ENCODE results near the gene TRIM22.

TRIM22 gene

GRCh38 chr11:5737091-5737490 is 47.5 kb downstream of the TRIM22 start:
- Histone ChIP-seq H3K9me3 (ENCODE audit: control insufficient read depth, low read length) (no peaks in the 10 kb centered on the region), H3K36me3 (ENCODE audit: control insufficient read depth, insufficient read depth, low read length) (no peaks in the 10 kb centered on the region), H3K4me1 (ENCODE audit: control insufficient read depth, insufficient read depth, low read length, poor library complexity, severe bottlenecking) (no peaks in the 10 kb centered on the region), H3K27me3 (replicated peaks; ENCODE audit: control insufficient read depth, insufficient read depth, low read length, poor library complexity, severe bottlenecking) (no peaks in the 10 kb centered on the region), H3K27ac (ENCODE audit: insufficient read depth, low read length, poor library complexity, severe bottlenecking) (no peak overlapping the region), H3K4me3 (ENCODE audit: insufficient read depth, low read depth, low read length, poor library complexity, severe bottlenecking) (no peak overlapping the region)
- DNase-seq, result no peak

DNA sequence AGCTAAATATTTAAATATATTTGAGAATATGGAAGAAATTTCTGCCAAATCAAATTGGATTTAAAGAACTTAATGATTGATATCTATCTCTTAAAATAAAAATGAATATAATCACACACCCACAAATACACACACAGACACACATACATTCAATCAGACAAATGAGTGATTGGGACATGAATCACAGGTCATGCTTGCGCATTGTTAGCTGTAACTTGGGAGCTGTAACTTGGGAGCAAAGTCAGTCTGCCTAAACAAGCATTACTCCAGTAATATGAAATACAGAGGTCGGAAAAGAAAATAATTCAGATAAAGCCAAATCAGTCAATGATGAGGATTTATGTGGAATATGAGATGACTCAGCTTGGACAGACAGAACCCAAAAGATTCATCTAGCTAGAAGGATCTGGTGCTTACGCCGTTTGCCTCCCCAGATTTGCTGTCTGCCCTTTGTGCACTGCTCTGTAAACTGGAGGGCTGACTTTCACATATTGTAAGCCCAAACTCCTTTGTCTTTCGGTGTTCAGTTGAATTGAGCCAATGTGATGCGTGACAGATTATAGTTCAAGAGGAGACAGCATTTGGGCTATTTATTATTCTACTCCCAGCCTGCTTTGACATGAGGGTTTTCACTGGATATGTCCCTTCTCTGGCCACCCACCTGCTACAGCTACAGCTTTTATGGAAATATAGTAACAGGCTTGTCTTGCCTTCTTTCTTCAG is 48.2 kb downstream of the TRIM22 start:
- Histone ChIP-seq H3K36me3 (ENCODE audit: control insufficient read depth, insufficient read depth, low read length) (no peaks in the 10 kb centered on the region), H3K4me1 (ENCODE audit: control insufficient read depth, insufficient read depth, low read length, poor library complexity, severe bottlenecking) (no peaks in the 10 kb centered on the region), H3K27me3 (replicated peaks; ENCODE audit: control insufficient read depth, insufficient read depth, low read length, poor library complexity, severe bottlenecking) (no peaks in the 10 kb centered on the region), H3K27ac (ENCODE audit: insufficient read depth, low read length, poor library complexity, severe bottlenecking) (no peak overlapping the region), H3K9me3 (ENCODE audit: control insufficient read depth, low read length) (no peaks in the 10 kb centered on the region), H3K4me3 (ENCODE audit: insufficient read depth, low read depth, low read length, poor library complexity, severe bottlenecking) (no peak overlapping the region)
- DNase-seq, result no peak

GRCh38 chr11:5738431-5738830 is 48.8 kb downstream of the TRIM22 start:
- Histone ChIP-seq H3K4me3 (ENCODE audit: insufficient read depth, low read depth, low read length, poor library complexity, severe bottlenecking) (no peak overlapping the region), H3K9me3 (ENCODE audit: control insufficient read depth, low read length) (no peaks in the 10 kb centered on the region), H3K27ac (ENCODE audit: insufficient read depth, low read length, poor library complexity, severe bottlenecking) (no peak overlapping the region), H3K4me1 (ENCODE audit: control insufficient read depth, insufficient read depth, low read length, poor library complexity, severe bottlenecking) (no peaks in the 10 kb centered on the region), H3K27me3 (replicated peaks; ENCODE audit: control insufficient read depth, insufficient read depth, low read length, poor library complexity, severe bottlenecking) (no peaks in the 10 kb centered on the region), H3K36me3 (ENCODE audit: control insufficient read depth, insufficient read depth, low read length) (no peaks in the 10 kb centered on the region)
- no peak for DNase-seq

DNA sequence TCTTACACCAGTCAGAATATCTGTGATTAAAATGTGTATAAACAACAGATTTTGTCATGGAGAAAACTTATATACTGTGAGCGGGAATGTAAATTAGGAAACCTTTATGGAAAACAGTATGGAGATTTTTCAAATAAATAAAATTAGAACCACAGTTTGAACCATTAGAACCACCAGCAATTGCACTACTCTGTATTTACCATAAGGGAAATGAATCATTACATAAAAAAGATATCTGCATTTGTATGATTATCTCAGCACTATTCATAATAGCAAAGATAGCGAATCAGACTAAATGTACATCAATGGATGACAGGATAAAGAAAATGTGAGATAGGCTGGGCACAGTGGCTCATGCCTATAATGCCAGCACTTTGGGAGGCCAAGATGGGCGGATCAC is 57.0 kb downstream of the TRIM22 start:
- DNase-seq, result no peak
- H3K4me3 ChIP-seq (ENCODE audit: insufficient read depth, low read depth, low read length, poor library complexity, severe bottlenecking), result no peak overlapping the region

GRCh38 chr11:5749836-5750235 is 60.2 kb downstream of the TRIM22 start:
- DNase-seq, result no peak
- Histone ChIP-seq H3K27ac (ENCODE audit: insufficient read depth, low read length, poor library complexity, severe bottlenecking) (no peak overlapping the region), H3K36me3 (ENCODE audit: control insufficient read depth, insufficient read depth, low read length) (no peaks in the 10 kb centered on the region)

More for the DNA sequence above, 57.0 kb downstream of the TRIM22 start:
- H3K36me3 ChIP-seq (ENCODE audit: control insufficient read depth, insufficient read depth, low read length), result no peaks in the 10 kb centered on the region
- no peaks in the 10 kb centered on the region for H3K4me1 ChIP-seq (ENCODE audit: control insufficient read depth, insufficient read depth, low read length, poor library complexity, severe bottlenecking)
- no peak overlapping the region for H3K27ac ChIP-seq (ENCODE audit: insufficient read depth, low read length, poor library complexity, severe bottlenecking)
- no peaks in the 10 kb centered on the region for H3K27me3 ChIP-seq (replicated peaks; ENCODE audit: control insufficient read depth, insufficient read depth, low read length, poor library complexity, severe bottlenecking)
- H3K9me3 ChIP-seq (ENCODE audit: control insufficient read depth, low read length), result no peaks in the 10 kb centered on the region

DNA sequence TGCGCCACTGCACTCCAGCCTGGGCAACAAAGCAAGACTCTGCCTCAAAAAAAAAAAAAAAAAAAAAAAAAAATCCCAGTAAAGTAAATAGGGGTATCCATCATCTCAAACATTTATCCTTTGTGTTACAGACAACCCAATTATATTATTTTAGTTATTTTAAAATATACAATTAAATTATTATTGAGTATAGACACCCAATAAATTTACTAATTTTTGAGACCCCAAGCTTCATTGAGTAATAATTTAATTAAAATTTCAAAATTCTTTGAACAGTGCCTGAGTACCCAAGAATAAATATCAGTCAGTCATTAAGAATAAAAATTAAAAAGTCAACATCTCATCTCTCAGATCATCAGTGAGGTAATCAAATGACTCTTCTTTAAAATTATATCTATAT is 64.4 kb downstream of the TRIM22 start, which contains the start of gene OR52N4:
TSS of gene OR52N4 (plus strand) at position 301 of the 400 bp plus-strand sequence. CDS start 498 bp downstream, outside the sequence.
- Histone ChIP-seq H3K27me3 (replicated peaks; ENCODE audit: control insufficient read depth, insufficient read depth, low read length, poor library complexity, severe bottlenecking) (no peaks in the 10 kb centered on the region), H3K4me1 (ENCODE audit: control insufficient read depth, insufficient read depth, low read length, poor library complexity, severe bottlenecking) (no peaks in the 10 kb centered on the region), H3K9me3 (ENCODE audit: control insufficient read depth, low read length) (no peaks in the 10 kb centered on the region), H3K36me3 (ENCODE audit: control insufficient read depth, insufficient read depth, low read length) (no peaks in the 10 kb centered on the region), H3K27ac (ENCODE audit: insufficient read depth, low read length, poor library complexity, severe bottlenecking) (no peak within 1 kb of the TSS), H3K4me3 (ENCODE audit: insufficient read depth, low read depth, low read length, poor library complexity, severe bottlenecking) (no peak within 1 kb of the TSS)
- DNase-seq, result no peak

More at GRCh38 chr11:5749836-5750235, 60.2 kb downstream of the TRIM22 start:
- Histone ChIP-seq H3K9me3 (ENCODE audit: control insufficient read depth, low read length) (no peaks in the 10 kb centered on the region), H3K27me3 (replicated peaks; ENCODE audit: control insufficient read depth, insufficient read depth, low read length, poor library complexity, severe bottlenecking) (no peaks in the 10 kb centered on the region), H3K4me1 (ENCODE audit: control insufficient read depth, insufficient read depth, low read length, poor library complexity, severe bottlenecking) (no peaks in the 10 kb centered on the region), H3K4me3 (ENCODE audit: insufficient read depth, low read depth, low read length, poor library complexity, severe bottlenecking) (no peak overlapping the region)

Data from effector memory CD4-positive, alpha-beta T cell (primary cell).